Measurements from ENCODE around the gene DHX58. TPM values are rescaled to one million over a fixed set of nuclear protein-coding genes. Genes with fewer than 3 reads are reported as not detected.

Gene DHX58
- total and polyA plus RNA-seq, 2 donors (not counting 3 experiments of a cell fraction or from before 2014, with no cell fraction given) = 3.1 to 9.0 TPM

DNA sequence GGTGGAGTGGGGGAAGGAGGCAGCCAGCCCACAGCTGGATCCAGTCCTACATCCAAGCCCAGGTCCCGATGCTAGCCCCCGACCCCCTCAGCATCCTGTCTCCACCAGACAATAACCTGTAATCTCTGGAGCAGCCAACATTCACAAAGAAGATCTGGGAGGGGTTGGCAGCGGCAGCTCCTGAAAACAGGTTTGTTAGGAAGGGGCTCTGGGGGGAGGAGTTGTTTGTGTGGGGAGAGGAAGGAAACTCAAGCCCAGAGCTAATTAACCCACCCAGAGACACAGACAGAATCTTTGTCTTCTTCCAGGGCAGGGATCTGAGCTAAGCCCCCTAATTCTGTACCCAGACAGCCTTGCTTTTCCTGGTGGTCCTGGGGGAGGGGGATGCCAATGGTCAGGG, 57.5 kb downstream of the DHX58 start:
- no TSS peak for BruUV-seq (replicated peaks)
- H3K36me3 ChIP-seq (ENCODE audit: control insufficient read depth in 2 of 2, extremely low read depth in 1 of 2, insufficient read depth in 2 of 2, low read length in 2 of 2) = no peaks in the 10 kb centered on the region
- H3K27ac ChIP-seq (ENCODE audit: insufficient read depth, low read depth, low read length) = no peak overlapping the region
- no peaks in the 10 kb centered on the region for H3K9me3 ChIP-seq (replicated peaks; ENCODE audit: control insufficient read depth, insufficient read depth, low read length)
- H2AFZ ChIP-seq (ENCODE audit: low read depth, low read length) = no peak overlapping the region
- no peak for DNase-seq (ENCODE audit: low read depth, low spot score)
- intact Hi-C loops (cut with micrococcal nuclease) (no loop called here), dilution Hi-C loops (cut with MboI; ENCODE audit: extremely low pct_ligation_motif_present, low sequenced_read_pairs) (no loop called here)
- no peak overlapping the region for H3K4me3 ChIP-seq (replicated peaks in 1 of 3; ENCODE audit: insufficient read depth in 1 of 3, low read depth in 1 of 3, low read length in 3 of 3)
- CTCF ChIA-PET = interaction anchor here (0.9 to 2.3 kb wide), 8 partner anchors 10 to 102 kb away, joined by 3 to 14 read pairs (median 5); partner anchors contain the start of gene NKIRAS2
- TF ChIP-seq, protein P1, sequence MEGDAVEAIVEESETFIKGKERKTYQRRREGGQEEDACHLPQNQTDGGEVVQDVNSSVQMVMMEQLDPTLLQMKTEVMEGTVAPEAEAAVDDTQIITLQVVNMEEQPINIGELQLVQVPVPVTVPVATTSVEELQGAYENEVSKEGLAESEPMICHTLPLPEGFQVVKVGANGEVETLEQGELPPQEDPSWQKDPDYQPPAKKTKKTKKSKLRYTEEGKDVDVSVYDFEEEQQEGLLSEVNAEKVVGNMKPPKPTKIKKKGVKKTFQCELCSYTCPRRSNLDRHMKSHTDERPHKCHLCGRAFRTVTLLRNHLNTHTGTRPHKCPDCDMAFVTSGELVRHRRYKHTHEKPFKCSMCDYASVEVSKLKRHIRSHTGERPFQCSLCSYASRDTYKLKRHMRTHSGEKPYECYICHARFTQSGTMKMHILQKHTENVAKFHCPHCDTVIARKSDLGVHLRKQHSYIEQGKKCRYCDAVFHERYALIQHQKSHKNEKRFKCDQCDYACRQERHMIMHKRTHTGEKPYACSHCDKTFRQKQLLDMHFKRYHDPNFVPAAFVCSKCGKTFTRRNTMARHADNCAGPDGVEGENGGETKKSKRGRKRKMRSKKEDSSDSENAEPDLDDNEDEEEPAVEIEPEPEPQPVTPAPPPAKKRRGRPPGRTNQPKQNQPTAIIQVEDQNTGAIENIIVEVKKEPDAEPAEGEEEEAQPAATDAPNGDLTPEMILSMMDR (IDR thresholded peaks at IDR 0.05; ENCODE audit: extremely low read depth in 1 of 2, insufficient read depth in 1 of 2, low read depth in 1 of 2, low read length in 2 of 2) = no peak
- H3K79me2 ChIP-seq (ENCODE audit: control insufficient read depth, insufficient read depth, low read length) = no peaks in the 10 kb centered on the region
- POLR2A ChIA-PET = no interaction called here
- FAIRE-seq = no peak
- H4K20me1 ChIP-seq (replicated peaks; ENCODE audit: control insufficient read depth, extremely low read depth, insufficient read depth, low read length) = no peaks in the 10 kb centered on the region
- H3K4me2 ChIP-seq (ENCODE audit: insufficient read depth, low read length) = no peak overlapping the region
- peaks cover 28 to 36% of the 10 kb centered on the region in 2 experiments for H3K27me3 ChIP-seq (ENCODE audit: control insufficient read depth in 2 of 2, insufficient read depth in 2 of 2, low read length in 2 of 2)
- H3K4me1 ChIP-seq (ENCODE audit: control insufficient read depth, extremely low read depth, insufficient read depth, low read length) = no peaks in the 10 kb centered on the region
- H3K9me1 ChIP-seq (replicated peaks; ENCODE audit: control insufficient read depth, extremely low read depth, insufficient read depth, low read length) = no peaks in the 10 kb centered on the region
- no peak overlapping the region for H3K9ac ChIP-seq (replicated peaks; ENCODE audit: extremely low read depth, insufficient read depth, low read length)

DNA sequence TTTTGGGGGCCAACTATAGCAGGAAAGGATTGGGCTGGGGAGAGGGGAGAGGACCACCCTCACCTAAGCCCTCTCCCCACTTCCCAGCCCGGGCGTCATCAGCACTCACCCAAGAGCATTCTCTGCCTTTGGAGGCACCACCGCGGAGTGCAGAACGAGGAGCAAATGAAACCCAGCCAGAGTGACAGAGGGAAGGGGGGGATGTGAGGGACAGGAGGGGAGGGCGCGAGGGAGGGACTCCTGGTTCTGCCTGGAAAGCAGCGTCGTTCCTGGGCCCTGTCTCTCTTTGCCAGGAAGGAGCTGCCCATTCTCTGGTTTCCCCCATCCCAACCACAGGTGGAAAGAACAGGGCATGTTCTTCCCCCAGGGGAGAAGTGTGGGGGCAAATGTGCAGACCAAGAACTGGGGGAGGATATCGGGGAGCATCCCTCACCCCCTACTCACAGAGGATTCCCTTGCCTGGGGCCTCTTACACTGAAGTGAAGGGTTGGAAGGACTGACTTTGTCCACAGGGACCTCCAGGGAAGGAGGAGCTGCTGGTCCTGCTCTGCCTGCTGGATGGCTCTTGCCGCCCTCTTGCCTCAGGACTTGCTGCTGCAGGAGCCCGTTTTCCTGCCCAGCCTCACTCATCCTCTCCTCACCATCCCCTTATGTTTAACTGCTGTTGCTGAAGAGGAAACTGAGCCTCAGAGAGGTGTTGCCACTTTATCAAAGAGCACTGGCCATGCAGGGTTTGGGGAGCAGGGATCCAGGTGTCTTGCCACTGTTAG, 58.6 kb downstream of the DHX58 start:
- no TSS peak for BruUV-seq (replicated peaks)
- Histone ChIP-seq H4K20me1 (replicated peaks; ENCODE audit: control insufficient read depth, extremely low read depth, insufficient read depth, low read length) (no peaks in the 10 kb centered on the region), H3K9me1 (replicated peaks; ENCODE audit: control insufficient read depth, extremely low read depth, insufficient read depth, low read length) (no peaks in the 10 kb centered on the region), H3K9me3 (replicated peaks; ENCODE audit: control insufficient read depth, insufficient read depth, low read length) (no peaks in the 10 kb centered on the region), H3K9ac (replicated peaks; ENCODE audit: extremely low read depth, insufficient read depth, low read length) (no peak overlapping the region), H3K4me3 (replicated peaks in 1 of 3; ENCODE audit: insufficient read depth in 1 of 3, low read depth in 1 of 3, low read length in 3 of 3) (no peak overlapping the region), H3K36me3 (ENCODE audit: control insufficient read depth in 2 of 2, extremely low read depth in 1 of 2, insufficient read depth in 2 of 2, low read length in 2 of 2) (no peaks in the 10 kb centered on the region), H3K4me2 (ENCODE audit: insufficient read depth, low read length) (no peak overlapping the region), H3K4me1 (ENCODE audit: control insufficient read depth, extremely low read depth, insufficient read depth, low read length) (no peaks in the 10 kb centered on the region), H3K27ac (ENCODE audit: insufficient read depth, low read depth, low read length) (no peak overlapping the region), H3K79me2 (ENCODE audit: control insufficient read depth, insufficient read depth, low read length) (no peaks in the 10 kb centered on the region), H3K27me3 (ENCODE audit: control insufficient read depth in 2 of 2, insufficient read depth in 2 of 2, low read length in 2 of 2) (peaks cover 31 to 41% of the 10 kb centered on the region in 2 experiments), H2AFZ (ENCODE audit: low read depth, low read length) (no peak overlapping the region)
- intact Hi-C loops (cut with micrococcal nuclease) (no loop called here), dilution Hi-C loops (cut with MboI; ENCODE audit: extremely low pct_ligation_motif_present, low sequenced_read_pairs) (no loop called here)
- TF ChIP-seq MYC (IDR thresholded peaks at IDR 0.05; ENCODE audit: low read depth, low read length) (no peak), POLR2AphosphoS5 (IDR thresholded peaks at IDR 0.05; ENCODE audit: insufficient read depth, low read depth, low read length) (no peak), EZH2 (IDR thresholded peaks at IDR 0.05; ENCODE audit: borderline replicate concordance, low read depth, low read length, severe bottlenecking) (no peak), POLR2A (IDR thresholded peaks at IDR 0.05; ENCODE audit: low read depth, low read length) (no peak), GATA2 (IDR thresholded peaks at IDR 0.05; ENCODE audit: insufficient read depth, insufficient read length, low read depth, low read length) (no peak), FOS (IDR thresholded peaks at IDR 0.05; ENCODE audit: borderline replicate concordance, insufficient read depth, low read length) (no peak), JUN (IDR thresholded peaks at IDR 0.05; ENCODE audit: borderline replicate concordance, insufficient read depth, insufficient read length, low read depth) (no peak)
- TF ChIP-seq, protein P2, sequence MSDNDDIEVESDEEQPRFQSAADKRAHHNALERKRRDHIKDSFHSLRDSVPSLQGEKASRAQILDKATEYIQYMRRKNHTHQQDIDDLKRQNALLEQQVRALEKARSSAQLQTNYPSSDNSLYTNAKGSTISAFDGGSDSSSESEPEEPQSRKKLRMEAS (IDR thresholded peaks at IDR 0.05; ENCODE audit: insufficient read depth, insufficient read length) = no peak
- TF ChIP-seq, protein P1 (IDR thresholded peaks at IDR 0.05; ENCODE audit: extremely low read depth in 1 of 2, insufficient read depth in 1 of 2, low read depth in 1 of 2, low read length in 2 of 2) = no peak
- ChIA-PET POLR2A (interaction anchor here (0.7 kb wide), 1 partner anchor 63 kb away, joined by 3 read pairs; no protein-coding TSS in a partner anchor), CTCF (interaction anchor here (0.7 to 1.7 kb wide), 4 partner anchors 14 to 42 kb away, joined by 3 to 8 read pairs (median 4); no protein-coding TSS in a partner anchor)
- DNase-seq (ENCODE audit: low read depth, low spot score) (no peak), FAIRE-seq (no peak)

All from endothelial cell of umbilical vein (primary cell).